Pancreas (tissue), 10 donors: ENCODE data around the gene SNX14. TPM values are rescaled to one million over a fixed set of nuclear protein-coding genes. Genes with fewer than 3 reads are reported as not detected.

ENCODE experiments used
- ATAC-seq, 4 donors: fragments of 200-7000 bp; cut with Tn5 transposase; one replicate each; pipeline versions ENCODE4 v1.8.0 to v1.9.1; 2020; ENCODE audit warnings: mild to moderate bottlenecking in 4 of 4, moderate library complexity in 4 of 4
- DNase-seq, 6 donors: peaks; one replicate each; pipeline ENCODE4 v3.0.0-alpha.2; 2020
- FAIRE-seq: peaks from 2 replicates; lab custom pipeline; 2012; peaks lifted over from hg19 to GRCh38; lab: Jason Lieb, UNC
- H3K27ac ChIP-seq, 4 donors: fragments of 200-600 bp; sonication (generic); 1 replicate in 3 of 4; 2 replicates in 1 of 4; pipeline versions ENCODE4 v1.5.0 to v1.8.0; 2020
- H3K27me3 ChIP-seq, 4 donors: fragments of 200-600 bp; one replicate each; pipeline ENCODE4 v1.8.0; 2021
- H3K36me3 ChIP-seq, 3 donors: fragments of 200-600 bp; sonication (generic) in 1 of 3; one replicate each; pipeline versions ENCODE4 v1.5.0 to v1.8.0; 2020 to 2021
- H3K4me1 ChIP-seq, 3 donors: fragments of 200-600 bp; one replicate each; pipeline ENCODE4 v1.8.0; 2021
- H3K4me3 ChIP-seq, 4 donors: fragments of 200-600 bp; sonication (generic) in 2 of 4; one replicate each; pipeline versions ENCODE4 v1.5.0 to v1.8.0; 2020 to 2021
- H3K9me3 ChIP-seq, 4 donors: fragments of 200-600 bp; one replicate each; pipeline ENCODE4 v1.8.0; 2021
- WGBS, 2 donors: extraction: QIAGEN DNeasy Blood & Tissue Kit; methylation state at CpG; one replicate each; pipeline ENCODE4 v1.1.7; 2013; 5-methylcytosine and 5-hydroxymethylcytosine counted together
- intact Hi-C, 3 donors: fragments of 100-400 bp; cut with DNase I; formaldehyde crosslinking; loops; one replicate each; pipeline versions ENCODE4 v1.11.1 to v1.14.2; 2022
- polyA plus RNA-seq, 2 donors: library from polyadenylated mRNA; stranded (reverse); fragments of 200-250 nt; gene quantifications; one replicate each; pipeline ENCODE4 v1.2.3, GENCODE V29; 2013
- total RNA-seq, 6 donors: library from RNA; stranded (reverse); fragmentation: NEBNext Ultra II Directional in 4 of 6; extraction: Animal tissue kit (Norgen Biotek cat#: 25700) in 4 of 6; gene quantifications; one replicate each; pipeline versions ENCODE4 v1.2.1 to v1.2.4, GENCODE V29; 2021 to 2023
- TF ChIP-seq, protein P1 (sequence below), 4 donors: fragments of 200-600 bp; sonication (generic) in 3 of 4; IDR thresholded peaks; one replicate each; pipeline versions ENCODE4 v1.5.0 to v1.8.0; 2021; ENCODE audit warnings: antibody characterized with exemption in 4 of 4
- donor health status: healthy with polysubstance abuse.
- donor health status: DM: no; HTN: no; CAD: no; lungs with moderate emphysema.
- donor health status: DM: no; HTN: no; CAD: no.
- donor health status: control.
- donor health status: control.
- donor health status: Bipolar disorder and iron deficiency.
- donor health status: DM: yes; HTN: yes; CAD: no.
- donor health status: DM: no; HTN: no; CAD: no.
- donor health status: DM: no; HTN: no; CAD: no.
- donor health status: DM: yes; HTN: yes; CAD: no.

SNX14 gene
- total and polyA plus RNA-seq, 8 donors: 30.0 to 85.6 (median 36.9) TPM

DNA sequence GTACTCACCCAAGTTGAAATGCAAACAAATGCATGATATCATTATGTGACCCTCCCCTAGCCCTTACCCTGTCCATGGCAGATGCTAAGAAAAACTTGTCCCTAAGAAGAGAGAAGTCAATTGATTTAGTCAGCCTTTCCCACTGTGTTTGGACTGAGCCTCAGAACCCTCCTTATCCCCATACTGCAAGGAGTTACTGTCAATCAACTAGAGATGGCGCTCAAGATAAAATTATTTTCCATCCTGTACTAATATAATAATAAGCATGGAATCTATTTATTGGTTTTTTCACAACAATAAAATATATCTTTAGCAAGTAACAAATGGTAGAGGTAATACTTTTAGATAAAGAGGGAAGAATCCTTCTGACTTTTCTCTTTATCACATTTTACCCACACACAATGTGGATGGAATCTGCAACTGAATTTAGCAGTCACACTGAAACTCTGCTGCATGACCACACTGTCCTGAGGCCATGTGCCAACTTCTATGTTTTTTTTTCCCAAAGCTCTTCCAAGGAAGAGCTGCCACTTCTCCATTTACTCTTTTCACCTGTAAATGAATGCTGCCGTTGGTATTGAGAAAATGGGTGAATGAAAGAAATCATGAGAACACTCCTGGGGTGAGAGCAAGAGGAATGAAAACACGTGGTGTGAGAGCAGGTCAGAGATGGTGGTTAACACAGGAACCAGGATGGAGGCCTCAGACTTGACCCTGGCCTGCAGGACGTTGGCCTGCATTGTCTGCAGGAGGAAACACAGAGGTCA is 133.3 kb downstream of the SNX14 start:
- TF ChIP-seq, protein P1, sequence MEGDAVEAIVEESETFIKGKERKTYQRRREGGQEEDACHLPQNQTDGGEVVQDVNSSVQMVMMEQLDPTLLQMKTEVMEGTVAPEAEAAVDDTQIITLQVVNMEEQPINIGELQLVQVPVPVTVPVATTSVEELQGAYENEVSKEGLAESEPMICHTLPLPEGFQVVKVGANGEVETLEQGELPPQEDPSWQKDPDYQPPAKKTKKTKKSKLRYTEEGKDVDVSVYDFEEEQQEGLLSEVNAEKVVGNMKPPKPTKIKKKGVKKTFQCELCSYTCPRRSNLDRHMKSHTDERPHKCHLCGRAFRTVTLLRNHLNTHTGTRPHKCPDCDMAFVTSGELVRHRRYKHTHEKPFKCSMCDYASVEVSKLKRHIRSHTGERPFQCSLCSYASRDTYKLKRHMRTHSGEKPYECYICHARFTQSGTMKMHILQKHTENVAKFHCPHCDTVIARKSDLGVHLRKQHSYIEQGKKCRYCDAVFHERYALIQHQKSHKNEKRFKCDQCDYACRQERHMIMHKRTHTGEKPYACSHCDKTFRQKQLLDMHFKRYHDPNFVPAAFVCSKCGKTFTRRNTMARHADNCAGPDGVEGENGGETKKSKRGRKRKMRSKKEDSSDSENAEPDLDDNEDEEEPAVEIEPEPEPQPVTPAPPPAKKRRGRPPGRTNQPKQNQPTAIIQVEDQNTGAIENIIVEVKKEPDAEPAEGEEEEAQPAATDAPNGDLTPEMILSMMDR (IDR thresholded peaks at IDR 0.05): no peak
- Histone ChIP-seq H3K27me3 (no peaks in the 10 kb centered on the region), H3K4me1 (peaks cover 0 to 5% (median 0%) of the 10 kb centered on the region in 3 donors), H3K9me3 (no peaks in the 10 kb centered on the region), H3K27ac (no peak overlapping the region), H3K4me3 (no peak overlapping the region), H3K36me3 (no peaks in the 10 kb centered on the region)
- no peak for FAIRE-seq
- intact Hi-C loops: no loop called here
- no peak for ATAC-seq
- 70% methylated on average over 4 of the region's 4 CpGs for WGBS, 2 donors
- DNase-seq: no peak

DNA sequence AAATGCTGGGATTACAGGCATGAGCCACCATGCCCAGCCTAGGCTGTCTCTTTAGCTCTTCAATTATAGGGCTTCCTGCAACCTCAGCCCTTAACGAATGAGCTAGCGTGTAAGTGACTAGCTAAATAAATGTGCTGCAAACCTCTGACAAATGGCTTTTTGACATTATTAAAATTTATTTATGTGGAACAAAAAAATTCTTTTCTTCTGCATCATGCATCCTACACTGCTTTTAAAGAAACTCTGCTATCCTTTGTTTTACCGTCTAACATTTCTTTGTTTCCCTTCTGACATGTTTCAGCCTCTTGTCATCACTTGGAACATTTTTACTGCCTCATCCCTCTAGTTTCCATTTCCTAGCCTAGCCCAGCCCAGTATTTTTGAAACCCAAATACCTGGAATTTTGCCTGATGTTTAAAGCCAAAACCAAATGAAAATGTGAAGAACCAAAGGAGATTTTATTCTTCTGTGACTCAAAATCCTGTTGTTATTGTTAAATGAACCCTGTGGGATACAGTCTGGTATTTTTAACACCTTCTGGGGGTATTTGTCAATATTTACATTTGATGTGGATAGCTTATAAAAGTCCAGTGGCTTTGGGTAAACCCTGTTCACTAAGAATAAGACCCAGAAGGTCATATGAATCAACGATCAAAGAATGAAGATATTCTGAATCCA is 134.3 kb downstream of the SNX14 start:
- Histone ChIP-seq H3K4me3 (no peak overlapping the region), H3K36me3 (no peaks in the 10 kb centered on the region), H3K27me3 (no peaks in the 10 kb centered on the region), H3K4me1 (peaks cover 0 to 5% (median 0%) of the 10 kb centered on the region in 3 donors), H3K9me3 (no peaks in the 10 kb centered on the region), H3K27ac (no peak overlapping the region)
- FAIRE-seq (no peak), ATAC-seq (peak in 2 of 4 donors; percentile 23 to 25), DNase-seq (no peak)
- WGBS, 2 donors: 55 to 59% methylated on average over 4 of the region's 4 CpGs
- TF ChIP-seq, protein P1 (IDR thresholded peaks at IDR 0.05): no peak
- intact Hi-C loops: no loop called here

DNA sequence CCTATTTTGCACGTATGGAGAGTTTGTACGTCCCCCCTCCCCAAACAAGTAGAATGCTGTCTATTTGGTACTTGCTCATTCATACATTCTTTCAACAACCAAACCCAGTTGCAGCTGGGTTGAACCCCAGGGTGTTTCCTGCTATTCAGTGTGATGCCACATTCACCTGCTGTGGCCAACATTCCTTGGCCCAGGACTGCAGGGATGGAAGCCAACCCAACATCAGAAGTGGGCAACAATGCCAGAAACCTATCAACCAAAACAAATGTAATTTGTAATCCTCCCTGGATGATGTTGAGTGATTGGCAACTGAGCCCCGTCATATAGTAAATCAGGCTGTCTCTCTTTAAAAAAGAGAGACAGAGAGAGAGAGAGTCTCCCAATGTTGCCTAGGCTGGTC is 134.9 kb downstream of the SNX14 start:
- Histone ChIP-seq H3K27me3 (no peaks in the 10 kb centered on the region), H3K9me3 (no peaks in the 10 kb centered on the region), H3K27ac (no peak overlapping the region), H3K4me1 (peaks cover 0 to 5% (median 0%) of the 10 kb centered on the region in 3 donors), H3K36me3 (no peaks in the 10 kb centered on the region), H3K4me3 (no peak overlapping the region)
- peak in 2 of 4 donors; percentile 45 to 69 for ATAC-seq
- peak in 1 of 6 donors; percentile 22 for DNase-seq
- TF ChIP-seq, protein P1 (IDR thresholded peaks at IDR 0.05): no peak
- intact Hi-C loops: no loop called here
- FAIRE-seq: no peak
- 58 to 67% methylated on average over 3 of the region's 3 CpGs for WGBS, 2 donors

- no peak for FAIRE-seq
- ATAC-seq: no peak
- no peaks in the 10 kb centered on the region for H3K36me3 ChIP-seq
- peak overlapping the region in 1 of 4 donors; percentile 8 for H3K27ac ChIP-seq
- 55 to 56% methylated on average over 2 of the region's 2 CpGs for WGBS, 2 donors
- no peaks in the 10 kb centered on the region for H3K27me3 ChIP-seq
- no peak overlapping the region for H3K4me3 ChIP-seq
- TF ChIP-seq, protein P1 (IDR thresholded peaks at IDR 0.05): no peak
- DNase-seq: no peak
- no peaks in the 10 kb centered on the region for H3K9me3 ChIP-seq
- peaks cover 0 to 5% (median 0%) of the 10 kb centered on the region in 3 donors for H3K4me1 ChIP-seq
- intact Hi-C loops: no loop called here
Observed at GRCh38 chr6:85458184-85458583, 135.5 kb downstream of the SNX14 start.
